Measurements from ENCODE around the gene KYAT1. TPM values are rescaled to one million over a fixed set of nuclear protein-coding genes. Genes with fewer than 3 reads are reported as not detected.

KYAT1 gene
- total and polyA plus RNA-seq, 2 of the 13 experiments (the other 11 are each of a cell fraction or from before 2014, with no cell fraction given), result 9.2 to 46.5 TPM

GRCh38 chr9:128829477-128830251 is 52.1 kb downstream of the KYAT1 start, which contains the start of gene SPOUT1 (continued):
- TF ChIP-seq ZNF619 (CRISPR knock-in tag; IDR thresholded peaks at IDR 0.05), result 0 out of 2 replicates have a peak, but pooled peaks have one; percentile 54
- TF ChIP-seq, protein P1, sequence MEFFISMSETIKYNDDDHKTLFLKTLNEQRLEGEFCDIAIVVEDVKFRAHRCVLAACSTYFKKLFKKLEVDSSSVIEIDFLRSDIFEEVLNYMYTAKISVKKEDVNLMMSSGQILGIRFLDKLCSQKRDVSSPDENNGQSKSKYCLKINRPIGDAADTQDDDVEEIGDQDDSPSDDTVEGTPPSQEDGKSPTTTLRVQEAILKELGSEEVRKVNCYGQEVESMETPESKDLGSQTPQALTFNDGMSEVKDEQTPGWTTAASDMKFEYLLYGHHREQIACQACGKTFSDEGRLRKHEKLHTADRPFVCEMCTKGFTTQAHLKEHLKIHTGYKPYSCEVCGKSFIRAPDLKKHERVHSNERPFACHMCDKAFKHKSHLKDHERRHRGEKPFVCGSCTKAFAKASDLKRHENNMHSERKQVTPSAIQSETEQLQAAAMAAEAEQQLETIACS (CRISPR knock-in tag; IDR thresholded peaks at IDR 0.05), result peak; percentile 54; the same call in 1 of the 2 replicates
- no peak for TF ChIP-seq TERF1 (CRISPR knock-in tag; IDR thresholded peaks at IDR 0.05)
- peak; percentile 26 for TF ChIP-seq PHF5A (CRISPR knock-in tag; IDR thresholded peaks at IDR 0.05; ENCODE audit: low read depth, unreplicated experiment)
- TF ChIP-seq SOX5 (CRISPR knock-in tag; IDR thresholded peaks at IDR 0.05; ENCODE audit: borderline replicate concordance), result peak; percentile 50
- peak; percentile 80; the same call in 1 of the 2 replicates for TF ChIP-seq ZNF547 (CRISPR knock-in tag; IDR thresholded peaks at IDR 0.05)
- TF ChIP-seq FOSL2 (CRISPR knock-in tag; IDR thresholded peaks at IDR 0.05), result 0 out of 2 replicates have a peak, but pooled peaks have one; percentile 29
- peak; percentile 62; the same call in 1 of the 2 replicates for TF ChIP-seq ELF3 (CRISPR knock-in tag; IDR thresholded peaks at IDR 0.05)
- TF ChIP-seq RORA (CRISPR knock-in tag; IDR thresholded peaks at IDR 0.05), result no peak
- TF ChIP-seq, protein P2, sequence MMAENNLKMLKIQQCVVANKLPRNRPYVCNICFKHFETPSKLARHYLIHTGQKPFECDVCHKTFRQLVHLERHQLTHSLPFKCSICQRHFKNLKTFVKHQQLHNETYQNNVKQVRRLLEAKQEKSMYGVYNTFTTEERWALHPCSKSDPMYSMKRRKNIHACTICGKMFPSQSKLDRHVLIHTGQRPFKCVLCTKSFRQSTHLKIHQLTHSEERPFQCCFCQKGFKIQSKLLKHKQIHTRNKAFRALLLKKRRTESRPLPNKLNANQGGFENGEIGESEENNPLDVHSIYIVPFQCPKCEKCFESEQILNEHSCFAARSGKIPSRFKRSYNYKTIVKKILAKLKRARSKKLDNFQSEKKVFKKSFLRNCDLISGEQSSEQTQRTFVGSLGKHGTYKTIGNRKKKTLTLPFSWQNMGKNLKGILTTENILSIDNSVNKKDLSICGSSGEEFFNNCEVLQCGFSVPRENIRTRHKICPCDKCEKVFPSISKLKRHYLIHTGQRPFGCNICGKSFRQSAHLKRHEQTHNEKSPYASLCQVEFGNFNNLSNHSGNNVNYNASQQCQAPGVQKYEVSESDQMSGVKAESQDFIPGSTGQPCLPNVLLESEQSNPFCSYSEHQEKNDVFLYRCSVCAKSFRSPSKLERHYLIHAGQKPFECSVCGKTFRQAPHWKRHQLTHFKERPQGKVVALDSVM (CRISPR knock-in tag; IDR thresholded peaks at IDR 0.05), result peak; percentile 74
- no peak for TF ChIP-seq SMAD1 (CRISPR knock-in tag; IDR thresholded peaks at IDR 0.05; ENCODE audit: borderline replicate concordance, low read depth)
- peak; percentile 53; the same call in 1 of the 2 replicates for TF ChIP-seq ZNF451 (CRISPR knock-in tag; IDR thresholded peaks at IDR 0.05)
- peak; percentile 93 for TF ChIP-seq HOXA3 (CRISPR knock-in tag; IDR thresholded peaks at IDR 0.05)
- TF ChIP-seq ZC3H4 (CRISPR knock-in tag; IDR thresholded peaks at IDR 0.05; ENCODE audit: borderline replicate concordance), result 0 out of 2 replicates have a peak, but pooled peaks have one; percentile 69
- peak; percentile 80 for TF ChIP-seq ZNF501 (CRISPR knock-in tag; IDR thresholded peaks at IDR 0.05)
- TF ChIP-seq HHEX (CRISPR knock-in tag; IDR thresholded peaks at IDR 0.05), result 0 out of 2 replicates have a peak, but pooled peaks have one; percentile 5
- TF ChIP-seq ZNF605 (CRISPR knock-in tag; IDR thresholded peaks at IDR 0.05), result peak; percentile 39; the same call in 1 of the 2 replicates
- TF ChIP-seq ZNF354B (CRISPR knock-in tag; IDR thresholded peaks at IDR 0.05), result no peak
- peak; percentile 70 for TF ChIP-seq SPEN (CRISPR knock-in tag; IDR thresholded peaks at IDR 0.05; ENCODE audit: low read depth)
- TF ChIP-seq ZNF660 (CRISPR knock-in tag; IDR thresholded peaks at IDR 0.05; ENCODE audit: borderline replicate concordance, low read depth), result no peak
- TF ChIP-seq ZFP90 (CRISPR knock-in tag; IDR thresholded peaks at IDR 0.05; ENCODE audit: borderline replicate concordance), result peak; percentile 88; the same call in 1 of the 2 replicates
- peak; percentile 93 for TF ChIP-seq ZC3H13 (CRISPR knock-in tag; IDR thresholded peaks at IDR 0.05)
- no peak for TF ChIP-seq U2AF2 (IDR thresholded peaks at IDR 0.05; ENCODE audit: low read depth, low read length)
- TF ChIP-seq, protein P3, sequence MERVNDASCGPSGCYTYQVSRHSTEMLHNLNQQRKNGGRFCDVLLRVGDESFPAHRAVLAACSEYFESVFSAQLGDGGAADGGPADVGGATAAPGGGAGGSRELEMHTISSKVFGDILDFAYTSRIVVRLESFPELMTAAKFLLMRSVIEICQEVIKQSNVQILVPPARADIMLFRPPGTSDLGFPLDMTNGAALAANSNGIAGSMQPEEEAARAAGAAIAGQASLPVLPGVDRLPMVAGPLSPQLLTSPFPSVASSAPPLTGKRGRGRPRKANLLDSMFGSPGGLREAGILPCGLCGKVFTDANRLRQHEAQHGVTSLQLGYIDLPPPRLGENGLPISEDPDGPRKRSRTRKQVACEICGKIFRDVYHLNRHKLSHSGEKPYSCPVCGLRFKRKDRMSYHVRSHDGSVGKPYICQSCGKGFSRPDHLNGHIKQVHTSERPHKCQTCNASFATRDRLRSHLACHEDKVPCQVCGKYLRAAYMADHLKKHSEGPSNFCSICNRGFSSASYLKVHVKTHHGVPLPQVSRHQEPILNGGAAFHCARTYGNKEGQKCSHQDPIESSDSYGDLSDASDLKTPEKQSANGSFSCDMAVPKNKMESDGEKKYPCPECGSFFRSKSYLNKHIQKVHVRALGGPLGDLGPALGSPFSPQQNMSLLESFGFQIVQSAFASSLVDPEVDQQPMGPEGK (CRISPR knock-in tag; IDR thresholded peaks at IDR 0.05), result peak; percentile 56
